Ishikawa (cell line): ENCODE measurements around the gene PROCA1.

Source experiments
- CEBPB ChIP-seq: IDR thresholded peaks from 2 replicates; pipeline ENCODE4 v1.6.1; 2012
- RAD21 ChIP-seq: IDR thresholded peaks from 2 replicates; pipeline ENCODE4 v1.6.1; 2012; ENCODE audit warnings: low read depth
- TAF1 ChIP-seq: IDR thresholded peaks from 2 replicates; pipeline ENCODE4 v1.6.1; 2012; ENCODE audit warnings: low read depth, mild to moderate bottlenecking
- TCF12 ChIP-seq: IDR thresholded peaks from 2 replicates; pipeline ENCODE4 v1.6.1; 2012; ENCODE audit warnings: low read depth
- YY1 ChIP-seq: IDR thresholded peaks from 2 replicates; pipeline ENCODE4 v1.6.1; 2012; ENCODE audit warnings: low read depth
- TF ChIP-seq, protein P1 (sequence below): IDR thresholded peaks from 2 replicates; pipeline ENCODE4 v1.6.1; 2012

DNA sequence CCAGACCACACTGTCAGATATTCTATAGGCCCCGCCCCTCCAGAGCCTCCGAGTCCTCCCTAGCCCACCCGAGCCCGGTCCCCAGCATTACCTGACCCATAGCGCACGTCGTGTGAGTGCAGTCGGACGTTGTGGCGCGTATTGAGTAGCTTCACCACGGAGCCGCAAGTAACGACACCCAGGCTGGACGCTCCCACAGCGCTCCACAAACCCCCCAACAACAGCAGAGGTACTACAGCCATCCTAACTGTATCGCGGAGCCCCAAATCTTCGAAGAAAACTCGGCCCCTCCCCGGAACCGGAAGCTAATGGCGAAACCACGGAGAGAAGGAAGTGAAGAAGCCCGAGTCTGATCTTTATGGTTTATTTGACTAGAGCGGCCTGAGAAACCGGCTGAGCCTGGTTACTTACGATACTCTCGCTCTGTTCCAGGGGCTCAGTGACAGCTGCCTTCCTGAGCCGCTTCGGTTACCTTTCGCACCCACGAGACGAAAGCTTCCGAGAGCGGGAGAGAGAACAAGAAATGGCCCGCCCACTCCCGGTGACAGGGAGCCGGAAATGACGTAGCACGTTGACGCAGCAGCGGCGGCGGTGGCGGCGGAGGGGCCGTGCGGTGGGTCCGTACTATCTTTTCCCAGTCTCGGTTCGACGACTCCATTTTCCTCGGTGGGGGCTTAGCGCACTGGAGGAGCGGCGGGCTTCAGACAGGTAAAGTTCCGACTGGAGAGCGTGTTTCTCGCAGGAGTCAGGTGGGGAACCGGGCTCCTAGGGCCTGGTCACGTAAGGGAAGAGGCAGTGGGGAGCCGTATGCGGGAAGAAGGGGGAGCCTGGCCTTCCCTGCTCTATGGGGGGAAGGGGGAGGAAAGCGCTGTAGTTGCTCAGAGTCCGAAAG is 49.8 kb downstream of the PROCA1 start, which contains the start of the genes SDF2 and SUPT6H:
- peak; percentile 37; the same call in 1 of the 2 replicates for TF ChIP-seq TCF12
- peak; percentile 79 for TF ChIP-seq YY1
- TF ChIP-seq CEBPB: 0 out of 2 replicates have a peak, but pooled peaks have one; percentile 3
- peak; percentile 67 for TF ChIP-seq TAF1
- TF ChIP-seq, protein P1, sequence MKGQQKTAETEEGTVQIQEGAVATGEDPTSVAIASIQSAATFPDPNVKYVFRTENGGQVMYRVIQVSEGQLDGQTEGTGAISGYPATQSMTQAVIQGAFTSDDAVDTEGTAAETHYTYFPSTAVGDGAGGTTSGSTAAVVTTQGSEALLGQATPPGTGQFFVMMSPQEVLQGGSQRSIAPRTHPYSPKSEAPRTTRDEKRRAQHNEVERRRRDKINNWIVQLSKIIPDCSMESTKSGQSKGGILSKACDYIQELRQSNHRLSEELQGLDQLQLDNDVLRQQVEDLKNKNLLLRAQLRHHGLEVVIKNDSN: no peak
- no peak for TF ChIP-seq RAD21
